HG03159 (cell line): ENCODE measurements around the gene RBM44.
"Not testable (repeated sequence)": the region's sequence is repeated elsewhere in the genome, so short reads cannot be mapped to it uniquely, and the experiment has no call there.

Experiments
- ATAC-seq: cut with Tn5 transposase; IDR thresholded peaks from one replicate; pipeline ENCODE4 v1.9.1; 2021; ENCODE audit warnings: mild to moderate bottlenecking, moderate library complexity; ENCODE audit not compliant: unreplicated experiment

Gene RBM44

GRCh38 chr2:237779521-237779920 lies 19.1 kb upstream of the RBM44 start:
- no peak for ATAC-seq

DNA sequence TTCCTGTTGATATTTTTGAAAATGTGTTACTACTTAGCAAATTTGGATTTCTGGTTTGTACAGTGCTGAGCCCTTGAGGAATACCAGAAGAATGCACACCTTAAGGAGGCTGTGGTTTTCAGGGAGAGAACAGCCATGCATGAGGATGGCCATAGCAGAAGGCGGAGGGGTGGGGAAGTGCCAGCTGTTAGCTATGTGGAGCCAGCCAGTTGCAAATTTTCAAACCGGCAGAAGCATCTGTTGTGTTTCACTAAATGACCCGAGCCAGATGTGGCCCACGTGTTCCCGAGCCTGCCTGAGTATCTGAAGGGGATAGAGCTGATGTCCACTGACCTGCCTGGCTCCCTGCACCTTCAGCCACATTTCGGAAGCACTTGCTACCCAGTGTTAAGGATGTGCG lies 16.4 kb upstream of the RBM44 start:
- no peak for ATAC-seq

DNA sequence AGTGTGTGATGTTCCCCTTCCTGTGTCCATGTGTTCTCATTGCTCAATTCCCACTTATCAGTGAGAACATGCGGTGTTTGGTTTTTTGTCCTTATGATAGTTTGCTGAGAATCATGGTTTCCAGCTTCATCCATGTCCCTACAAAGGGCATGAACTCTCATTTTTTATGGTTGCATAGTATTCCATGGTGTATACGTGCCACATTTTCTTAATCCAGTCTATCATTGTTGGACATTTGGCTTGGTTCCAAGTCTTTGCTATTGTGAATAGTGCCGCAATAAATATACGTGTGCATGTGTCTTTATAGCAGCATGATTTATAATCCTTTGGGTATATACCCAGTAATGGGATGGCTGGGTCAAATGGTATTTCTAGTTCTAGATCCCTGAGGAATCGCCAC lies 14.9 kb upstream of the RBM44 start:
- ATAC-seq, result not testable (repeated sequence)

GRCh38 chr2:237786936-237787335 lies 11.6 kb upstream of the RBM44 start:
- ATAC-seq, result no peak

GRCh38 chr2:237790353-237790752 lies 8.2 kb upstream of the RBM44 start:
- ATAC-seq, result no peak

GRCh38 chr2:237791977-237792727 lies 6.4 kb upstream of the RBM44 start:
- no peak for ATAC-seq

DNA sequence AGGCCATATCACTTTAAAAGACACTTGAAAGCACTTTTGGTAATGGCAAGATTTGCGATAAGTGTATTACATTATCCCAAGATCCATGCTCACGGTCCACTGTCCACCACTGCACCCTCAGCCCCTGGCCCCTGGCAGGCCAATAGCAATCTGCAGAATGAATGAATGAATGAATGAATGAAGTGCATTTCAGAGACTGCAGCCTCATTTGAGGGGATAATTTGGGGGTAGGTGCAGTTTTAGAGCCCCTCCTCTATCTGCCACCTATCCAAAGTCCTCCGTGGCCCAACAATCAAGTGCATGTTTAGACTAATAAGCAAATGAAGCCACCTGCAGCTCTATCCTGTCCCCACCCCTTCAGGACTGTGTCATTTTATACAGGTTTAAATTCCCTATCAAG lies 1.3 kb upstream of the RBM44 start:
- no peak for ATAC-seq

DNA sequence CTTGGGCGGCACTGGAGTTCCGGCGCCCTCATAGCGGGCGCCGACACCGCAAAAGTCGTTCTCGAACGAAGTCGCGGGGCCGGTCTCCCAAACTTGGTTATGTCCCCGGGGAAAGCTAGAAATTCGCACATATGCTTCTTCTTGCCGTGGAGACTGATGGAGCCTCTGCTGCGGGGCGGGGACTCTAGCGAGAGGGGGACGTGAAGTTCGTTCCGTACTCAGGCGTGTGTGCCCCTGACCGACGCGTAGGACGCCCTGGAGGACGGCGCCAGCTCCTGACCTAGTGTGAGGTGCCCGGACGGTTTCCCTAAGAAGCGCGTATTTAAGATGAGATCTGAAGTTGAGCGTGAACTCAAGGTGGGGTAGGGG lies 465 bp downstream of the RBM44 start:
- ATAC-seq, result no peak

DNA sequence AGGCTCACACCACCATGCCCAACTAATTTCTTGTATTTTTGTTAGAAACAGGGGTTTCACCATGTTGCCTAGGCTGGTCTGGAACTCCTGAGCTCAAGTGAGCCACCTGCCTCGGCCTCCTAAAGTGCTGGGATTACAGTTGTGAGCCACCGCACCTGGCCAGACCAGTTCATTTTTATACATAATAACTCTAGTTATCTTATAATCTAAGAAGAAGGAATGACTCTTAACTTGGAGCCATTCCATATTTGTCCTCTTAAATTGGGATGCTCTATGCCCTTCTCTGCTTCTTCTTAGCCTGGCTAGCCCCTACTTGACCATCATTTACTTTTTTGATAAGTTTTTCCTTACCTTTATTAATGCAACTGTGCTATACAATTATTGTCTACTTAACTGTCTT lies 2.9 kb downstream of the RBM44 start:
- no peak for ATAC-seq

GRCh38 chr2:237806334-237806733 lies 7.8 kb downstream of the RBM44 start:
- no peak for ATAC-seq

DNA sequence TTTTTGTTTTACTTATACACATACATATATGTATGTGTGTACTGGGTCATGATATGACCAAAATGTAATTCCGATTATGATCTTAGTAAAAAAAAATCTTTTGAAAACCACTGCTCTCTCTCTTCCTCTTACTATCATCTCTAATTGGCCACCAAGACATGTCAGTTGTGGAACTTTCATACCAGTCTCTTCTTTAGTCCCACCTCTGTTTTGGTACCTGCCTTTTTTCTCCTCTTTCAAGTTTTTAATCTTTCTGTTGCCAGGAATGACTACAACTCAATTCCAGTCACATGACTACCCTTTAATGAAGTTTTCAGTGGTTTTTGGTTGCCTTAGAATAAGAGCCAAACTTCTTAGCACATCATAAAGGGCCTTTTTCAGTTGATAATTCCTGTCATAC lies 17.1 kb downstream of the RBM44 start:
- no peak for ATAC-seq

- ATAC-seq, result no peak
Observed at GRCh38 chr2:237816531-237816930, 18.0 kb downstream of the RBM44 start.

GRCh38 chr2:237818066-237818473 lies 19.5 kb downstream of the RBM44 start:
- no peak for ATAC-seq

GRCh38 chr2:237819231-237819630 lies 20.7 kb downstream of the RBM44 start:
- no peak for ATAC-seq

DNA sequence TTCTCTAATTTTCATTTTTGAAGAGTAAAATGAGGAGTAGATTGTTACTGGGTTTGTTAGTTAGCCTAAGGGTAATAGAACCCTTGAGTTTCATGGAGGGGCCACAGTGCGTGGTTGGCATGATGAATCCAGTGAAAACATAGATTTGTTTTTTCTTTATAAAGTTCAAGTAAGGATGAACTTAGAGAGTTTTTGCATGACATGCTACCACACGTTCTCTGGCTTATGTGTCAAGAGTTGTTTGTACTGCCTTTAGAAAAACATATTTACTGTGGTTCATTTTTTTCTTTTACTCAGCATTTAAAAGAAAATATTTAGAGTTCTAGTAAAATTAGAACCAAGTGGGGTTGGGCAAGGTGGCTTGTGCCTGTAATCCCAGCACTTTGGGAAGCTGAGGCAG lies 21.8 kb downstream of the RBM44 start:
- no peak for ATAC-seq

DNA sequence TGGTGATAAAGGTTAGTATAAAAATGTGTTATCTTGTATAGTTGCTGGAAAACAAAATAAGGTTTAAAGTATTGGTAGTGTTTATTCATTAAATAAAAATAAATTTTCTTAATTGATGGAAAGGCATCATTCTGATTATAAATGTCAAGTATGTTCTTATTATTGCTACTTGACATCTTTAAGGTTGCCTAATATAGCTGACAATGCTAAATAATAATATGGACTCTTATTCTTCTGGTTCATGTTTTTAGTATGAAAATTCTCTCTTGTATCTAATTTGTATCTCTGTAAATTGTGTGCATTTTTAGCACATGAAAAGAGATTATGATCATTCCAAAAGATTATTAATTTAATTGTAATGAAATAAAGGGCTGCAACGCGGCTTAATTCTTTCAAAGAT lies 25.0 kb downstream of the RBM44 start:
- ATAC-seq, result no peak

DNA sequence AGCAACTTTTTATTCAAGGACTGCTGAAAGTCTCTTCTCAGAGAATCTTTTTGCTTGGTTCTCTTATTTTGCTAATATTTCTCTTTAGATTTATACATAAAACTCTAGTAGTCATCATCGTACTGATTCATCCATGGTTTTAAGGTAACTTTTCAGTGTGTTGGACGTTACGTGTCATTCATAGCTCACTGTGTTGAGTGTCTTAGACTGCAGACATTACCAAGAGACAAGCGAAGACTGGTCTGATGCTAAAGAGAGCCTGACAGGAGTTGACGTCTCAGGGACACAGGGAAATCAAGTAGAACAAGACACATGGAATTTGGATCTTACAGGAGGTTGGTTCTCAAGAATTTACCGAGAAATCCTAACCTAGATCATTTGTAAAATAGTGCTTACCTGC lies 25.5 kb downstream of the RBM44 start:
- no peak for ATAC-seq

DNA sequence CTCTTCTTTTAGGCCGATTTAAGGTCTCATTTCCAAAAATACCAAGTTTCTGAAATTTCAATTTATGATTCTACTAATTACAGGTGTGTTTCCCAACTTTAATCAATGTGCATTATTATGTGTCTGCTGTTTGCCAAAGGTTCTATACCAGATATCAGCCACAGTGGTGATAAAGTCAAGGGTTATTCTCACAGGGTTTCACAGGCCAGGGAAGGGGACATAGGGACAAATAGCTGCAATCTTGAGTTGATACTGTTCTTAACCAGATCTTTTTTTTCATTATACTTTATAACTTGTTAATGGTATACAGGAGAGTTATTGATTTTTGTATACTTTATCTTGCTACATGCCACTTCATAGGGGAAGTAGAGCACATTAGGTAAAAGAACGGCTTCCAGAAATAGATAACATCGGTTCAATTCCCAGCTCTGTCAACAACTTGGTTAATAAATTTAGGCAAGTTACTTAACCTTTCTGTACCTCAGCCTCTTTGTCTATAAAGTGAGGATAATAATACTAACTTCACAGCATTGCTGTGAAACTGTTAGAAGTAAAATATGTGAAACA lies 28.9 kb downstream of the RBM44 start:
- ATAC-seq, result no peak

DNA sequence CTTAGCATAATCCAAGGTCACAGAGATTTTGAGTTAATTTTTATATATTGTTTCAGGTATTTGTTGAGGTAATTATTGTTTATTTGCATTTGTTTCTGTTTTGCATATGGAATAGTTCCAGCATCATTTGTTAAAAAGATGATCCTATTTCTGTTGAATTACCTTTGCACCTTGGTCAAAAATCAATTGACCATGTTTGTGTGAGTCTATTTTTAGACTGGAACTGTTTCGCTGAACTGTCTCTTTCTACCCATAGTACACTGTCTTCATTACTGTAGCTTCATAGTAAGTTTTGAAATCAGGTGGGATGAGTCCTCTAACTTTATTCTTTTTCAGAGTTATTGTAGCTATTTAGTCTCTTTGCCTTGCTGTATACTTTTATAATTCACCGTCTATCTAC lies 31.9 kb downstream of the RBM44 start:
- no peak for ATAC-seq

GRCh38 chr2:237833546-237833945 lies 35.0 kb downstream of the RBM44 start:
- ATAC-seq, result no peak

- no peak for ATAC-seq
Observed at GRCh38 chr2:237835372-237835771, 36.8 kb downstream of the RBM44 start.

- no peak for ATAC-seq
Observed at GRCh38 chr2:237841051-237841450, 42.5 kb downstream of the RBM44 start.

DNA sequence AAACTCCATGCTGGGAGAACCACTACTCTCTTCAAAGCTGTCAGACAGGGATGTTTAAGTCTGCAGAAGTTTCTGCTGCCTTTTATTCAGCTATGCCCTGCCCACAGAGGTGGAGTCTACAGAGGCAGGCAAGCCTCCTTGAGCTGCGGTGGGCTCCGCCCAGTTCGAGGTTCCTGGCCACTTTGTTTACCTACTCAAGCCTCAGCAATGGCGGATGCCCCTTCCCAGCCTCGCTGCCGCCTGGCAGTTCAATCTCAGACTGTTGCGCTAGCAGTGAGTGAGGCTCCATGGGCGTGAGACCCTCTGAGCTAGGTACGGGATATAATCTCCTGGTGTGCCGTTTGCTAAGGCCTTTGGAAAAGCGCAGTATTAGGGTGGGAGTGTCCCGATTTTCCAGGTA lies 50.4 kb downstream of the RBM44 start:
- not testable (repeated sequence) for ATAC-seq
